8988T (cell line): ENCODE measurements around the gene PDE6G.

Experiments
- DNase-seq: peaks from one replicate; pipeline ENCODE4 v3.0.0; 2011

PDE6G gene

GRCh38 chr17:81656118-81656743, at the start of gene PDE6G:
Gene PDE6G (minus strand): TSS chr17:81656542. CDS start chr17:81653305, 3,237 bp downstream.
- no peak for DNase-seq

GRCh38 chr17:81705518-81706231, 49.3 kb upstream of the PDE6G start:
- no peak for DNase-seq

GRCh38 chr17:81703747-81704654, 47.7 kb upstream of the PDE6G start:
- no peak for DNase-seq

DNA sequence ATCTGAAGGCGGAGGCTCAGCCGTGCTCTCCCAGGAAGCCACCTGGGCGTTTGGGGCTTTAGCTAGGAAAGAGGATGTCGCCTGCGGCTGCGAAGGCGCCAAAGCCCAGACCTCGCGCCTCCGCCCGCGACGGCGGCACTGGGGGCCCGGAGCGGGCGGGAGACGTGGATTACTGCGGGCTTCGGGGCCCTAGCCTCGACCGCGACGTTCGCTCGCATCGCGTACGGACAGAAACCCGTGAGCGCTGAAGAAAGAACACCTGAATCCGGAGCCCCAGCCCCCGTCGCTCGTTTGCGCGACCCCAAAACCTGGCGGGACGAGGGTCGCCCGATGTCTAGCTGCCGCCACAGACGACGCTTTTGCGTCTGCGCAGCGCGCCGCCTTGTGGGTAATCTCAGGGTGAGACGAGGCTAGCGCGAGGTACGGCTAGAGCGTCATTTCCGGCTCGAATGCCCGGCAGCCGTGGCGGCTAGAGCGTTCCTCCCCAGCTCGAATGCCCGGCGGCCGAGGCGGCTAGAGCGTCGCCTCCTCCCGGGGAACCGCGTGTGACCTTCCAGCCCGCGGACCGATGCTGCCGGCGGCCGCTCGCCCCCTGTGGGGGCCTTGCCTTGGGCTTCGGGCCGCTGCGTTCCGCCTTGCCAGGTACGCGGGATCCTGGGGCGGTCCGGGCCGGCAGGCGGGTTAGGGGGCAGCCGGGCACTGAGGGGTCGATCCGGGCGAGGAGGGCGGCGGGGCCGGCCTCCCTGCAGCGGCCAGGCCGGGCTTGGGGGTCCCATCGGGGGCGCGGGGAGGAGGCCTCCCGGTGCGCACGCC, 46.8 kb upstream of the PDE6G start, which contains the start of gene MRPL12:
MRPL12 (plus strand) TSS at position 434 of the 813 bp plus-strand sequence; CDS start at position 569, 135 bp downstream.
- peak; percentile 92 for DNase-seq

GRCh38 chr17:81701288-81702071, 45.1 kb upstream of the PDE6G start:
- no peak for DNase-seq

DNA sequence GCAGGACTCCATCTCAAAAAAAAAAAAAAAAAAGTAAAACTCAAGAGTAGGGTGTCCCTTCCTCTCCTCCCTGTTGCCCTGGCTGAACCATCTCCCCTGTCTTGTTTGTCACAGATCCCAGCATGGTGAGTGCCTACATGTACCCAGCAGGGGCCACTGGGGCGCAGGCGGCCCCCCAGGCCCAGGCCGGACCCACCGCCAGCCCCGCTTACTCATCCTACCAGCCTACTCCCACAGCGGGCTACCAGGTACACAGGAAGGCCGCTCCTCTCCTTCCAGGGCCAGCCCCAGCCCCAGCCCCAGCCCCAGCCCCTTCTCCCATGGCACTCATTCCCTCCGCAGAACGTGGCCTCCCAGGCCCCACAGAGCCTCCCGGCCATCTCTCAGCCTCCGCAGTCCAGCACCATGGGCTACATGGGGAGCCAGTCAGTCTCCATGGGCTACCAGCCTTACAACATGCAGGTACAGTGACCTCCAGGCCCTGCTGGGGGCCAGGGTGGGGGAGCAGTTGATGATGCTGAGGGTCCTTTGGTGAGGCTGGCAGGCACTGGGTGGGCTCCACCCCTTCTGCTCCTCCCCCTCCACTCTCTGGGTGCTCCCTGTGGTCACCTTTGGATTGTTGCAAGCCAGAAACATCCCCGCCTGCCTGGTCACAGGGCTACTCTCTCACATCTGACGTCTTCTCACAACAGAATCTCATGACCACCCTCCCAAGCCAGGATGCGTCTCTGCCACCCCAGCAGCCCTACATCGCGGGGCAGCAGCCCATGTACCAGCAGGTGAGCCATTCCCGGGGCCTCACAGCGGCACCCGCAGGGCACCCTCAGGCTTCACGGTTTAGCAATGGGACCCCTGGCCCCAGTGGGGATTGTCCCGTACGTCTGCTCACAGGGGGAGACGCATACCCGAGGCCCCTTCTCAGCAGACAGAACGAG, 44.3 kb upstream of the PDE6G start:
- no peak for DNase-seq

DNA sequence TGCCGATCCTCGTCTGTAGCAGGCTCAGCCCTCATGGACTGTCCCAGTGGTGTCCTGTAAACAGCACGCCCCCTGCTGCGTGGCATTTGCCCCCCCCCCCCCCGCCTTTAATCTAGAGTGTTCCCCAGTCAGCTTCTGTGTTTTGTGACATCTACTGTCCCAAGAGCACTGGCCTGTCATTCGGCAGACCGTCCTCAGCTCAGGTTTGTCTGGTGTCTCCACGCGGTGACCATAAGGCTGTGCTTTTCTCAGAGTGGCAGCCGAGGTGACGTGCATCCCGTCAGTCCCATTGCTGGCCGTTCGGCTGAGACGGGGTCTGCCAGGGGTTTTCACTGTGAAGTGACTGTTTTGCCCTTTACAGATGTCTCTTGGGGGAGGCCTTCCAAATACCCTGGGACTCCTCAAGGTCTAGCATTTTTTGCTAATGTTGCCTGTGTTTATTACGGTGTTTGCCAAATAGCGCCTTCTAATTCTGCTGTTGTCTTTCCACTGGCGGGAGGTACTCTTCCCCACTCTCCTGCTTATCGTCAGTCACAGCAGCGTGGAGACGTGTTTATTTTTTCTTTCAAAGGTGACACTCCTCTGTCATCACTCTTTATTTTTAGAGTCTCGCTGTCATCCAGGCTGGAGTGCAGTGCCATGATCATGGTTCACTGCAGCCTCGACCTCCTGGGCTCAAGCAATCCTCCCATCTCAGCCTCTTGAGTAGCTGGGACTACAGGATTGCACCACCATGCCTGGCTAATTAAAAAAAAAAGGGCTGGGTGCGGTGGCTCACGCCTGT, 41.1 kb upstream of the PDE6G start:
- no peak for DNase-seq

DNA sequence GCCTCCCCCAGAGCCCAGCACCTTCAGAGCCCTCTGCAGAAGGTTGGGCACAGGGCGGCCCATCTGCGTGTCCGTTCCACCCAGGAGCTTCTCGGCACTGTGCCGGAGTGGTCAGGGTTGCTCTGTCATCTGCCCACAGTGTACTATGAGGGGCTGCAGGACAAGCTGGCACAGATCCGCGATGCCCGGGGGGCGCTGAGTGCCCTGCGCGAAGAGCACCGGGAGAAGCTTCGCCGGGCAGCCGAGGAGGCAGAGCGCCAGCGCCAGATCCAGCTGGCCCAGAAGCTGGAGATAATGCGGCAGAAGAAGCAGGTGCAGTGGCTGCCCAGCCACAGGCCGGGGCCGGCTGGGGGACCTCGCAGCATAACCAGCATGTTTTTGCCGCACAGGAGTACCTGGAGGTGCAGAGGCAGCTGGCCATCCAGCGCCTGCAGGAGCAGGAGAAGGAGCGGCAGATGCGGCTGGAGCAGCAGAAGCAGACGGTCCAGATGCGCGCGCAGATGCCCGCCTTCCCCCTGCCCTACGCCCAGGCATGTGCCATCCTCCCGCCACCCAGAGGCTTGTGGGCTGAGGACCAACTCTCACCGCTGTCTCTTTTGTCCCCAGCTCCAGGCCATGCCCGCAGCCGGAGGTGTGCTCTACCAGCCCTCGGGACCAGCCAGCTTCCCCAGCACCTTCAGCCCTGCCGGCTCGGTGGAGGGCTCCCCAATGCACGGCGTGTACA, 40.0 kb upstream of the PDE6G start:
- no peak for DNase-seq

- no peak for DNase-seq
Measured at GRCh38 chr17:81695801-81696200, 39.5 kb upstream of the PDE6G start.

- DNase-seq: no peak
Measured at GRCh38 chr17:81695211-81695610, 38.9 kb upstream of the PDE6G start.

DNA sequence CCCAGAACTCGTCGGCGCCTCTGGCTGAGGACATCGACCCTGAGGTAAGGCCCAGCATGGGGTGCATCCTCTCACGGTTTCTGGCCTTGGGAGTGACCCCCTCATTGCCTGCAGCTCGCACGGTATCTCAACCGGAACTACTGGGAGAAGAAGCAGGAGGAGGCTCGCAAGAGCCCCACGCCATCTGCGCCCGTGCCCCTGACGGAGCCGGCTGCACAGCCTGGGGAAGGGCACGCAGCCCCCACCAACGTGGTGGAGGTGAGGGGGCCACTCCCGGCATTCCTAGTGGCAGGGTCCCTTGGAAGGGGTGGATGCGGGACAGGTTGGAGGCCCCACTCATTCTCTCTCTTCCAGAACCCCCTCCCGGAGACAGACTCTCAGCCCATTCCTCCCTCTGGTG, 38.5 kb upstream of the PDE6G start:
- no peak for DNase-seq

DNA sequence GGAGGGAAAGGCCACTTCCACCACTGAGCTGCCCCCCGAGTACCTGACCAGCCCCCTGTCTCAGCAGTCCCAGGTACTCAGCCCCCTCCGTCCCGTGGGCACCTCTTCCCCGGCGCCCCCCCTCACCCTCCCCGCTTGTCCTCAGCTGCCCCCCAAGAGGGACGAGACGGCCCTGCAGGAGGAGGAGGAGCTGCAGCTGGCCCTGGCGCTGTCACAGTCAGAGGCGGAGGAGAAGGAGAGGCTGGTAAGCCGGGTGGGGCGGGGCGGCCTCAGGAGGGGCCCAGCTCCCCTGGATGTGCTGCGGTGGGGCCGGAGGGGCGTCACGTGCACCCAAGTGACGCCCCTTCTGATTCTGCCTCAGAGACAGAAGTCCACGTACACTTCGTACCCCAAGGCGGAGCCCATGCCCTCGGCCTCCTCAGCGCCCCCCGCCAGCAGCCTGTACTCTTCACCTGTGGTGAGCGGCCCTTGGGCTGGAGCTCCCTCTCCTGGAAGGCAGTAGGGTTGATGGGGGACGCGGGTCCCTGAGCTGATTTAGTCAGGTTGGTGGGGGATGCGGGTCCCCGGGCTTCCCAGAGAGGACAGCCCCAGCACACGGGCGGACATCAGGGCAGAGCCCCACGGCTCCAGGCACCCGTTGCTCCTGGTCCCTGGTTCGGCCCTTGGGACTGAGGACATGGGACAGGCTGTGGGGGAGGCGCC, 37.3 kb upstream of the PDE6G start:
- DNase-seq: peak; percentile 81

DNA sequence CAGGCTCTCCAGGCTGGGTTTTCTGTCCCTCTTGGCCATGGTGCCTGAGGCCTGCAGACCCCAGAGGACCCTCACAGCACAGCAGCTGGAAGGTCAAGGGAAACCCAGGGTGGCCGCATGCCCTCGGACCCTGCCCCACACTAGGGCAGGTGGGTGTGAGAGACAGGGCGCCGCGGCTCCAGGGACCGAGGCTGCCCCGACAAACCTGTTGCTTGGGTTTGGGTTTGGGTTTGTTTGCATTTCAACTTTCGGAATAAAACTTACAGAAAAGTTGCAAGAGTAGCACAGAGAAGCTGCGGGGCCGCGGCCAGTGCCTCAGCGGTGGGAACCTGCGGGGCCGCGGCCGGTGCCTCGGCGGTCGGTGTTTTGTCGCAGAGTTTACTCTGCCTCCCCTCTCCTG, 35.3 kb upstream of the PDE6G start:
- no peak for DNase-seq

DNA sequence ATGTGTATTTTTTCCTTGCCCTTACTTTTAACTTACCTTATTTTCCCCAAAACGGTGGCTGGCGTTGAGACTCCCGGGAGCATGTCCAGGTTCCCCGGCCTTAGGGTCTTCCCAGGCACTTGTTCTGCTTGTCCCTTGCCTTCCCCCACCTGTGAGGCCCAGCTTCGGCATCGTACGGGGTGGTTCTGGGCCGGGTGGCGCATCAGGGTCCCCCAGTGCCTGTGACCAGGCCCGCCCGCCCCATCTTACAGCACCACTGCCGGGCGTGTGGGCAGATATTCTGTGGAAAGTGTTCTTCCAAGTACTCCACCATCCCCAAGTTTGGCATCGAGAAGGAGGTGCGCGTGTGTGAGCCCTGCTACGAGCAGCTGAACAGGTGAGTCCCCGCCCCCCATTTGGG, 34.9 kb upstream of the PDE6G start:
- no peak for DNase-seq

DNA sequence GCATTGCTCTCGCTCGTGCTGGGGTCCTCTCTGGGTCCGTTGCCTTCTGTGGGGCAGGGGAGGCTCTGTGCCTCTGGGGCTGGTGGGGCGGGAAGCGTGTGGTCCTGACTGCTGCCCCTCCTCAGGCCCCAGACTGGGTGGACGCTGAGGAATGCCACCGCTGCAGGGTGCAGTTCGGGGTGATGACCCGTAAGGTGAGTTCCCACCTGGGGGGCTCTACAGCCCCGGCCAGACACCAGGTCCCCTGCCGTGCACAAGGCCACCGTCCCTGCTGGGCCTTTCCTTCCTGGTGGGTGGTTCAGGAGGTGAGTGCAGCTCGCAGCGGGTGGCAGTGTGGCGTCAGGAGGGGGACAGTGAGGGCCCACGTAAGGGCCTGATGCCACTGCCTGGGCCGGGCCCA, 34.2 kb upstream of the PDE6G start:
- no peak for DNase-seq

DNA sequence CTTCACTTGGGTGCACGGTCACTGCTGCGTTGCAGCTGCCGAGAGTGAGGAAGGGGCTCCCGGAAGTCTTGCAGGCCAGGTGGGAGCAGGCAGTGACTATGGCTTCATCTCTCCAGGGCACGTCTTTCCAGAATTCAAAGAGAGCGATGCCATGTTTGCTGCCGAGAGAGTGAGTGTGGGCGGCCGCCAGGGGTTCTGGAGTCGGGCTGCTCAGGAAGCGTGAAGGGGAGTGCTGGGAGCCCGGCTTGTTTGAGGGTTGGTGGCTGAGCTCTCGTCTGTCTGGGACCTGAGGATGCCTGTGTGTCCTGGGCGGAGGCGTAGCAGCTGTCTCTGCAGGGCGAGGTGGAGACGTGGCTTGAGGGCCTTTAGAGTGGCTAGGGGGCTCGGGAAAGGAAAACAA, 33.7 kb upstream of the PDE6G start:
- DNase-seq: no peak

GRCh38 chr17:81688616-81689015, 32.3 kb upstream of the PDE6G start:
- no peak for DNase-seq

DNA sequence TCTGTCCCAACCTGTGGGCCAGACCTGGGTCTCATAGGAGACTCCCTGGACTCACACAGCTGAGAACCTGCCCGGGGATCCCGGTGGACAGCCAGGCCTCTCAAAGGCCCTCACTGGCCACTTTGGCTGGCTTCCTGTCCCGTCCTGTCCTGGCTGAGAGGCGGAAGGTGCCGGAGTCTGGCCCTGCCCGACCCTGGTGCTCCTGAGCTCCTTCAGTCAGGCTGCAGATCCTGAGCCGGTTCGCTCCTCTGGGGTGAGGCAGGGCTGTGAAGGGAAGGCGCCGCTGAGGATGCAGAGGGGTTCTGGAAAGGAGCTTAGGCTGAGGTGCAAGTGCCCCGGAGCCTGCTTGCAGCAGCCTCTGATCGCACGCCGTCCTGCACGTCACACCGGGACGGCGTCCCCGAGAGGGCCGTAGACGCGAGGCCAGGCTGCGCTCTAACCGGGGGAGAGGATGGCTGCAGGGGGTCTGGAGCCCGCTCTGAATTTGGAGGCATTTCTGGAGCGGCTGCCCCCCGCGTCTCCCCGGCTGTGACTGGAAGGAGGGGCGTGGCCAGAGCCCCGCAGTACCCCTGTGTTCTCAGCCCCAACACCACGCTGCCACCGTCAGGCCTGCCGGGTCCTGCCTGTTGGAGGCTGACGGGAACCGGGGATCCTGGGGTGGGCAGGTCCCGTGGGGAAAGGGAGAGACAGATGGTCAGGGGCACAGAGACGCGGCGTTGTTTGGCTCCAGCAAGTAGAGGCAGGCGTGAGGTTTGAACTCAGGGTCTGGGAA, 31.6 kb upstream of the PDE6G start:
- no peak for DNase-seq
